Hepatocyte (in vitro differentiated cells): ENCODE measurements around the gene TMEFF1.

Experiments
- CTCF ChIP-seq: fragments of 200-600 bp; sonication (generic); IDR thresholded peaks from 2 replicates; pipeline ENCODE4 v1.5.1; 2016; ENCODE audit warnings: antibody characterized with exemption, mild to moderate bottlenecking; ENCODE audit not compliant: poor library complexity
- EZH2 ChIP-seq: fragments of 200-600 bp; sonication (generic); IDR thresholded peaks from 2 replicates; pipeline ENCODE4 v1.6.1; 2016; ENCODE audit warnings: antibody characterized with exemption, mild to moderate bottlenecking, borderline replicate concordance

- no peak for TF ChIP-seq CTCF
- TF ChIP-seq EZH2 = no peak
Observed at GRCh38 chr9:100525563-100525962, 52.6 kb downstream of the TMEFF1 start.
